Embryonic facial prominence (tissue), 1 donor: ENCODE data around the gene ETV3L.

Experiments
- DNase-seq: peaks from one replicate; pipeline ENCODE4 v3.0.0-alpha.2; 2016; ENCODE audit errors: extremely low spot score

ETV3L gene

DNA sequence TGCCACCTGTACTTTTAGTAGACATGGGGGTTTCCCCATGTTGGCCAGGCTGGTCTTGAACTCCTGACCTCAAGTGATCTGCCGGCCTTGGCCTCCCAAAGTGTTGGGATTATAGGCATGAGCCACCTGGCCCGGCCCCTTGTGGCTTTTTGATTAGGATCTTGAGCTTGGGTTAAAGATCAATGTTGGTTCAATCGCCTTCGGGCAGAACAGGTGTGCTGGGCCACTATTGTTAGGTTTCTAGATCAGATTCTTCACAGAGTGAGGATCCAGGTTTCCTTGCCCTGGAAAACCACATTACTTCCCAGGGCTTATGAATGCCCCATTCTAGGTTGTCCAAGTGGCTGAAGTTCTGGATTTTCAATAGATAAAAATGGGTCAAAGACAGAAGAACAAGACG is 32.5 kb upstream of the ETV3L start:
- DNase-seq, result no peak

DNA sequence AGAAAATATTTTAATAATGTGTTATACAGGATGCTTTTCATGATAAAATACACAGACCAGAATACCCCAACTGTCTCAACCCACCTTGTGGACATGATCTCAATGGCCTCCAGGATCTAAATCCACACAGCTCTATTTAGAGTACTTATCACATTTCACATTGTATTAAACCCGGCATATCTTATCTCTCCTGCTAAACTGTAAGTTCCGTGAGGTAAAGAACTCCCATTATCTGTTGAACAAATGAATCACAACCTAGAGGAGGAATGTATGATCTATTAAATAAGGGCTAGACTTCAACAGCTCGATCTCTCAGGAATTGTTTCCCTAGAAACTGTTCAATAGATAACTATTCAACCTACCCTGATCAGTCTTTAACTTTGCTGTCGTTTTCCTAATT is 31.7 kb upstream of the ETV3L start:
- DNase-seq, result no peak

GRCh38 chr1:157124855-157125254 is 25.2 kb upstream of the ETV3L start:
- no peak for DNase-seq

DNA sequence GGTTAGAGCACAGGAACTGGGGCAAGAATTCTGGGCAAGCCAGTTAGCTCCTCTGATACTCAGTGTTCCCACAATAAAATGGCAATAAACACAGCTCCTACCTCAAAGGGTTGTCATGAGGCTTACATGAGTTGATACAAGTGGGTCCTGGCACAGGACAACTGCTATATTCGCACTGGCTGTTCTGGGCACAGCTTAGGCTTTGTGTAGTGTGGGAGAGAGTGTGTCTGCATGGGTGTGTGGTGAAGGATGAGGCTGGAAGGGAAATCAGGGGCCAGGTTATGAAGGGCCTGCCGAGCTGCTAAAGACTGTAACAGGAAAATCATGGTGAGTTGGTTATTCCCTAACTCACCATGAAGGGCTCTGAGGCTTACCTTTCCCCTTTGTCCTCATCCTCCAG is 19.8 kb upstream of the ETV3L start:
- DNase-seq, result no peak

DNA sequence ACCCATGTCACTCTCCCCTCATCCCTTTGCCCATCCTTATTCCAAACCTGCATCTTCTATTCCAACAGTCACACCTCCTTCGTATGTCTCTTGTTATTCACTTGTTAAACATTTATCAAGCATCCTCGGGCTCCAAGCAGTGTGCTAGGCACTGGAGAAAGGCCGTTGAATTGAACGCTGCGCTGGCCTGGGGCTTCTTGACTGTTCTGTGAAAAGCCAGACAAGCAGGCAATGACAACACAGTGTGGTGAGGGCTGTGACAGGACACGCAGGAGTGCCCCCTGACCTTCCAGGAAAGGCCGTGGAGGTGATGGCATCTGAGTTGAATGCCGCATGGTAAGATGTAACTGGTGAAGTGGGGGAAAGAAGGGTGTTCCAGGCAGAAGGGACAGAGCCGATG is 19.4 kb upstream of the ETV3L start:
- no peak for DNase-seq

GRCh38 chr1:157117527-157118057 is 18.0 kb upstream of the ETV3L start:
- no peak for DNase-seq

- no peak for DNase-seq
Measured at GRCh38 chr1:157116737-157117103, 17.1 kb upstream of the ETV3L start.

DNA sequence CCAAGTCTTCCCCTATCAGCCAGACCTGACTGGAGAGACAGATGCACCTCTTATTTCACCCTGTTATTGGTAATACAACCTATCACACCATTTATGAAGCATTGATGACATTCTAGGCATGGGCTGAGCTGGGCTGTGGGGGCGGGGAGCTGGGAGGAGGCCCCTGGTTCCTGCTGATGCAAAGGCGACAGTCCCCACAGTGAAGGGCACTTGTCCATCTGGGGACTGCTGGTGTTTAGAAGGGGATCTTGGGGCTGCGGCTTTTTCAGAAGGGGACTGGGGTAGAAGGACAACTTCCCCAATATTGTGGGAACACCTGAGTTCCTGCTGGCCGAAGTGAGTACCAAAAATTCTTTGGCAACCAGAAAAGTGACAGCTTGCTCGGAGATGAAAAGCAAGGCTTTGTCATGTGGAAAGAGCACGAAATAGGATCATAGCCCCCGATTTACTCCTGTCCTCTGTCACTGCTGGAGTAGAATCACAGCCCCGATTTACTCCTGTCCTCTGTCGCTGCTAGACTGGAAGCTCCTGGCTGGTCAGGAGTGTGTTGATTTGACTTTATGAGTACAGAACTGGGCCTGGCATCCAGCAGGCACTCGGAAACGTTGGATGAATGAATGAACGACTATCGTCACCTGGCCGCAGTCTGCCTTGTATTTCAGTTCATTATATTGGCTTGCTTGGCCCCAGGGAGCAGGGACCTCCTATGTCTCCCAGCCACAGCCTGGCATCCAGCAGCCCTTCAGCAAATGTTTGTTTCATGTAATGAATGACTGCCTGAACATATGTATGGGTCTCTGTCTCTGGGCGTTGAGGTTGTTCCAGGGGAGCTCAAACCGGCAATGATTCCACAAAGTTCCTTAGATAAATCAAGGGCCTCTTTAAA is 16.5 kb upstream of the ETV3L start:
- no peak for DNase-seq

GRCh38 chr1:157115429-157115838 is 15.8 kb upstream of the ETV3L start:
- no peak for DNase-seq

- no peak for DNase-seq
Measured at GRCh38 chr1:157114183-157115121, 14.8 kb upstream of the ETV3L start.

- DNase-seq, result no peak
Measured at GRCh38 chr1:157113631-157114030, 14.0 kb upstream of the ETV3L start.

DNA sequence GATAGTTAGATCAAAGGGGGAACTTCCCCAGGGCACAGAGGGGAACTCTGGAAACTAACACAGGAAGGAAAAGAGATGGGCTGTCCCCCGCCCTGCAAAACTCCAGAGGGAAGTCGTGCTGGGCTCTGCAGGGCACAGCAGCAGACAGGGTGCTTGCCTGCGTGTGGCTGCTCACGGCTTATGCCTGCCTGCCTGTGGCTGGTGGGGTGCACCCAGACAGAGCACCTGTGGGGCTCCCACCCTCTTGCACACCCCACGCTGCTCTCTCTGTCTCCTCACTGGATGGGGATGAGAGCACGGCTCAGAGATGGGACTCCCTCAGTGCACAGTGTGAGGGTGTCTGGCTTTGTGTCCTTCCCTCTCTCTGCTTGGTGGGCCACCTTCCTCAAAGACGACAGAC is 13.5 kb upstream of the ETV3L start:
- DNase-seq, result no peak

GRCh38 chr1:157112186-157112867 is 12.7 kb upstream of the ETV3L start:
- no peak for DNase-seq

GRCh38 chr1:157111396-157112165 is 12.0 kb upstream of the ETV3L start:
- DNase-seq, result no peak

DNA sequence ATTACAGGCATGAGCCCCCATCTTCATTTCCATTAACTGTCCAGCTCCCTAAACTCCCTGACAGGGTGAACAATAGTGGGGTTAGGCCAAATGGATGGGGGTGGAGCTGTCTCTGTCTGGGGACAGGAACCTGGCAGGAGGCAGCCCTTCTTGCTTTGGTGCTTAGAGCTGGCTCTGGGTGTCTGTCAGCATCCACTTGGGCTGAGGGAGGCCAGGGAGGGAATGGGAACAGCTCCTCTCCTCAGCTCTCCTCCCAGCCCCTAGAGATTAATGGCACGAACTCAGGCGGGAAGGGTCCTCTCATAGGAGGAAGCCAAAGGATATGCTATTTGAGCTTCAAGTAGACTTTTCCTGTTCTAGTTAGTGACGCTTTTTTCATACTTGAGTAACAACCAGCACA is 11.1 kb upstream of the ETV3L start:
- DNase-seq, result no peak

DNA sequence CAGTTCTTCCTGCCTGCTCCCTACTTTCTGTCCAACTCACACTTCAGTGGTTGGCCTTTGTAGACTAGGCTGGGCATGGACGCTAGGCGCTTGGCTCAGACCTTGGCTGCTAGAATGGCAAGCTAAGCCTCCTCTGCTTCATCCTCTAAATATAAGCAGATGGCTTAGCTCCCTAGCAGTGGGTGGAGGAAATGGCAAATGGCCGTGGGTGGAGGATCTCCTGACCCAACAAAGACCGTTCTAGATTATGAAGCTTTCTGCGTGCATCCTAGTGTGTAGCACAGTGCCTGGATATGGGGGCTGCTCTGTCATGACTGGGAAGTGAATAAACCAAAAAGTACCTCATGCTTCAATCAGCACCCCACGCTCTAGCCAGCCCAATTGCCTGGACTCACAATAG is 10.4 kb upstream of the ETV3L start:
- DNase-seq, result no peak

DNA sequence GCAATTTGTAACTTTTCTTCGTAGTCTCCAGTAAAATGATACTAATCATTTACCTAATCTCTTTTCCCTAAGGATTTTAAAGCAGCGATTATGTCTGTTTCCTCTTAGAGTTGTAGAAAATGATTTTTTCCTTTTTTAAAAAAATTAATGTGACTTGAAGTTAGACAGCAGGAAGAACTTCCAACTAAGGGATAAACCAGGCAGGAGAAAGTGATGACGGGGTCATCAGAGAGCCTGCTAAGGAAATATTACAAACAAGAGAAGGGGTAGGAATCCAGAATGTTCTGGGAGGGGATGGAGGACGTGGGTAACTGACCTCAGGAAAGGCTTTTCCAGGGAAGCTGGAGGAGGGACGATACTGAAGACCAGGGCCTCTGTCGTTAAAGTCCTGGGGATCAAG is 8.8 kb upstream of the ETV3L start:
- no peak for DNase-seq

DNA sequence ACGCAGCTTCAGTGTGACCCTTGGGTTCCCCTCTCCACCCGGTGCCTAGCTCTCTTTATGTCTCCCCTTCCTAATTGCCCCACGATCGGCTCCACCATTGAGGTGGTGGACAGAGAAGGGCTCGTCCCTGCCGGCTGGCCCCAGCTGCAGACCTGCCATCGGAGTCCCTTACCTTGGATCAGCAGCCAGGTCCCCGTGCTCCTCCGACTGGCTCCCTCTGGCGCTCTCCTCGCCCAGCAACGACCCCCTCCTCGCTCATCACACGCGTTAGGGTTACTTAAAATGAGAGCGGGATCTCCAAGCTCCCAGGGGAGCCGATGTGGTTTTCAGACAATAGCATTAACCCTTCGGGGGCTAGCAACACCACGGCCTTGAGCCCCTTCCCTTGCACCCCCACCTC is 8.1 kb upstream of the ETV3L start:
- DNase-seq, result no peak

DNA sequence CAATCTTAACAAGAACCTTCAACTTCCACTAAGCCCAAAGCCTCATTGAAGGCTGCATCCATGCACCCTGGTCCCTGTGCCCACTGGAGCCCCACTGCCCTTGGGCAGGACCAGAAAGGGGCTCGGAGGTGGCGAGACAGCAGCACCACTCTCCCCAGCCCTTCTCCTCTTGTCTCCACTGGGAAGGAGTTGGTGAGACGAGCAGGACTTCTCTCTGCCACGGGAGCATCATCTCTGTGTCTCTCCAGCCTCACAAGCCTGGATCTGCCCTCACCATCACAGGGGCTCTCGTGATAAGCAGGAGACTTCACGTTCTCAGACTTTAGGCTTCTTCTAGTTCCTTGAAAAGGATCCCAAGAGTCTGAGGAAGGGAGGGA is 7.2 kb upstream of the ETV3L start:
- no peak for DNase-seq

GRCh38 chr1:157105988-157106812 is 6.6 kb upstream of the ETV3L start:
- DNase-seq, result no peak
